WTC11 (cell line): ENCODE data around the gene DHRS1. TPM values are rescaled to one million over a fixed set of nuclear protein-coding genes. Genes with fewer than 3 reads are reported as not detected.
A peak's percentile ranks its signal among the peaks of the same experiment; 100 is the strongest.

Experiments
- ARID4B ChIP-seq: sonication (generic); formaldehyde crosslinking; IDR thresholded peaks from 2 replicates; pipeline ENCODE4 v1.8.0; 2023; ENCODE audit warnings: missing genetic modification reagents, mild to moderate bottlenecking, borderline replicate concordance
- CDX4 ChIP-seq: fragments of 250-450 bp; sonication (Bioruptor Pico); IDR thresholded peaks from 2 replicates; pipeline ENCODE4 v1.9.0; 2021; ENCODE audit warnings: moderate library complexity, mild to moderate bottlenecking, inconsistent platforms, borderline replicate concordance
- EMX1 ChIP-seq: fragments of 250-450 bp; sonication (Bioruptor Pico); IDR thresholded peaks from 2 replicates; pipeline ENCODE4 v1.8.0; 2021; ENCODE audit warnings: mild to moderate bottlenecking
- FOXK1 ChIP-seq: sonication (generic); formaldehyde crosslinking; IDR thresholded peaks from 2 replicates; pipeline ENCODE4 v1.8.0; 2022; ENCODE audit warnings: mild to moderate bottlenecking, moderate library complexity, missing genetic modification reagents
- GABPB1 ChIP-seq: sonication (generic); formaldehyde crosslinking; IDR thresholded peaks from 2 replicates; pipeline ENCODE4 v1.8.1; 2023; ENCODE audit warnings: mild to moderate bottlenecking, missing genetic modification reagents
- GRHL2 ChIP-seq: fragments of 250-450 bp; sonication (Bioruptor Pico); IDR thresholded peaks from 2 replicates; pipeline ENCODE4 v1.8.0; 2022; ENCODE audit warnings: mild to moderate bottlenecking, moderate library complexity; ENCODE audit not compliant: insufficient replicate concordance, severe bottlenecking
- GTF2I ChIP-seq: fragments of 250-450 bp; sonication (Bioruptor Pico); conservative IDR thresholded peaks from 2 replicates; pipeline ENCODE4 v1.4.0; 2021; ENCODE audit warnings: mild to moderate bottlenecking
- NFYB ChIP-seq: sonication (generic); formaldehyde crosslinking; conservative IDR thresholded peaks from 2 replicates; pipeline ENCODE4 v1.8.0; 2022; ENCODE audit warnings: low read depth, missing genetic modification reagents
- PREB ChIP-seq: sonication (generic); formaldehyde crosslinking; IDR thresholded peaks from 2 replicates; pipeline ENCODE4 v1.8.1; 2022; ENCODE audit warnings: mild to moderate bottlenecking, missing genetic modification reagents, moderate library complexity, borderline replicate concordance
- RORB ChIP-seq: fragments of 250-450 bp; sonication (Bioruptor Pico); IDR thresholded peaks from 2 replicates; pipeline ENCODE4 v1.9.0; 2021; ENCODE audit warnings: mild to moderate bottlenecking
- SP1 ChIP-seq: sonication (generic); formaldehyde crosslinking; conservative IDR thresholded peaks from 2 replicates; pipeline ENCODE4 v1.8.1; 2022; ENCODE audit warnings: missing genetic modification reagents
- STAT6 ChIP-seq: sonication (generic); formaldehyde crosslinking; conservative IDR thresholded peaks from 2 replicates; pipeline ENCODE4 v1.8.1; 2023; ENCODE audit warnings: mild to moderate bottlenecking, low read depth, missing genetic modification reagents, moderate library complexity
- TCF7 ChIP-seq: sonication (generic); formaldehyde crosslinking; IDR thresholded peaks from 2 replicates; pipeline ENCODE4 v1.8.0; 2022; ENCODE audit warnings: mild to moderate bottlenecking, low read depth, missing genetic modification reagents, moderate library complexity
- TEAD4 ChIP-seq: sonication (generic); formaldehyde crosslinking; IDR thresholded peaks from 2 replicates; pipeline ENCODE4 v1.8.0; 2022; ENCODE audit warnings: mild to moderate bottlenecking, missing genetic modification reagents
- ZNF138 ChIP-seq: sonication (generic); formaldehyde crosslinking; conservative IDR thresholded peaks from 2 replicates; pipeline ENCODE4 v1.8.1; 2022; ENCODE audit warnings: mild to moderate bottlenecking, moderate library complexity, missing genetic modification reagents
- ZNF263 ChIP-seq: sonication (generic); formaldehyde crosslinking; IDR thresholded peaks from 2 replicates; pipeline ENCODE4 v1.8.1; 2022; ENCODE audit warnings: low read depth, mild to moderate bottlenecking, moderate library complexity, missing genetic modification reagents
- ZNF396 ChIP-seq: fragments of 250-450 bp; sonication (Bioruptor Pico); IDR thresholded peaks from 2 replicates; pipeline ENCODE4 v1.8.0; 2021; ENCODE audit warnings: mild to moderate bottlenecking, moderate library complexity, borderline replicate concordance
- ZNF671 ChIP-seq: fragments of 250-450 bp; sonication (Bioruptor Pico); IDR thresholded peaks from 2 replicates; pipeline ENCODE4 v1.8.0; 2021; ENCODE audit warnings: mild to moderate bottlenecking
- total RNA-seq: library from RNA; stranded (reverse); gene quantifications from 3 replicates; pipeline ENCODE4 v1.2.3, GENCODE V29; 2021
- TF ChIP-seq, protein P1 (sequence below): sonication (generic); formaldehyde crosslinking; IDR thresholded peaks from 2 replicates; pipeline ENCODE4 v1.8.0; 2022; ENCODE audit warnings: mild to moderate bottlenecking, missing genetic modification reagents
- TF ChIP-seq, protein P2 (sequence below): sonication (generic); formaldehyde crosslinking; IDR thresholded peaks from 2 replicates; pipeline ENCODE4 v1.8.1; 2022; ENCODE audit warnings: missing genetic modification reagents, borderline replicate concordance
- TF ChIP-seq, protein P3 (sequence below): sonication (generic); formaldehyde crosslinking; IDR thresholded peaks from 2 replicates; pipeline ENCODE4 v1.8.0; 2022; ENCODE audit warnings: mild to moderate bottlenecking, missing genetic modification reagents
- TF ChIP-seq, protein P4 (sequence below): fragments of 250-450 bp; sonication (Bioruptor Pico); IDR thresholded peaks from 2 replicates; pipeline ENCODE4 v1.9.0; 2021; ENCODE audit warnings: mild to moderate bottlenecking
- TF ChIP-seq, protein P5 (sequence below): sonication (generic); formaldehyde crosslinking; IDR thresholded peaks from 2 replicates; pipeline ENCODE4 v1.8.1; 2022; ENCODE audit warnings: low read depth, missing genetic modification reagents, borderline replicate concordance

Gene DHRS1
- total RNA-seq, 1 experiment from 2014 or later, result 13.9 TPM

DNA sequence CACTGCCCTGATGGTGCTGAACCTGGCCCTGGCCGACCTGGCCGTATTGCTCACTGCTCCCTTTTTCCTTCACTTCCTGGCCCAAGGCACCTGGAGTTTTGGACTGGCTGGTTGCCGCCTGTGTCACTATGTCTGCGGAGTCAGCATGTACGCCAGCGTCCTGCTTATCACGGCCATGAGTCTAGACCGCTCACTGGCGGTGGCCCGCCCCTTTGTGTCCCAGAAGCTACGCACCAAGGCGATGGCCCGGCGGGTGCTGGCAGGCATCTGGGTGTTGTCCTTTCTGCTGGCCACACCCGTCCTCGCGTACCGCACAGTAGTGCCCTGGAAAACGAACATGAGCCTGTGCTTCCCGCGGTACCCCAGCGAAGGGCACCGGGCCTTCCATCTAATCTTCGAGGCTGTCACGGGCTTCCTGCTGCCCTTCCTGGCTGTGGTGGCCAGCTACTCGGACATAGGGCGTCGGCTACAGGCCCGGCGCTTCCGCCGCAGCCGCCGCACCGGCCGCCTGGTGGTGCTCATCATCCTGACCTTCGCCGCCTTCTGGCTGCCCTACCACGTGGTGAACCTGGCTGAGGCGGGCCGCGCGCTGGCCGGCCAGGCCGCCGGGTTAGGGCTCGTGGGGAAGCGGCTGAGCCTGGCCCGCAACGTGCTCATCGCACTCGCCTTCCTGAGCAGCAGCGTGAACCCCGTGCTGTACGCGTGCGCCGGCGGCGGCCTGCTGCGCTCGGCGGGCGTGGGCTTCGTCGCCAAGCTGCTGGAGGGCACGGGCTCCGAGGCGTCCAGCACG, 16.4 kb upstream of the DHRS1 start (continued):
- TF ChIP-seq, protein P1, sequence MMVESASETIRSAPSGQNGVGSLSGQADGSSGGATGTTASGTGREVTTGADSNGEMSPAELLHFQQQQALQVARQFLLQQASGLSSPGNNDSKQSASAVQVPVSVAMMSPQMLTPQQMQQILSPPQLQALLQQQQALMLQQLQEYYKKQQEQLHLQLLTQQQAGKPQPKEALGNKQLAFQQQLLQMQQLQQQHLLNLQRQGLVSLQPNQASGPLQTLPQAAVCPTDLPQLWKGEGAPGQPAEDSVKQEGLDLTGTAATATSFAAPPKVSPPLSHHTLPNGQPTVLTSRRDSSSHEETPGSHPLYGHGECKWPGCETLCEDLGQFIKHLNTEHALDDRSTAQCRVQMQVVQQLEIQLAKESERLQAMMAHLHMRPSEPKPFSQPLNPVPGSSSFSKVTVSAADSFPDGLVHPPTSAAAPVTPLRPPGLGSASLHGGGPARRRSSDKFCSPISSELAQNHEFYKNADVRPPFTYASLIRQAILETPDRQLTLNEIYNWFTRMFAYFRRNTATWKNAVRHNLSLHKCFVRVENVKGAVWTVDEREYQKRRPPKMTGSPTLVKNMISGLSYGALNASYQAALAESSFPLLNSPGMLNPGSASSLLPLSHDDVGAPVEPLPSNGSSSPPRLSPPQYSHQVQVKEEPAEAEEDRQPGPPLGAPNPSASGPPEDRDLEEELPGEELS (CRISPR knock-in tag), result peak; percentile 96
- TF ChIP-seq CDX4 (CRISPR knock-in tag), result no peak
- TF ChIP-seq, protein P2, sequence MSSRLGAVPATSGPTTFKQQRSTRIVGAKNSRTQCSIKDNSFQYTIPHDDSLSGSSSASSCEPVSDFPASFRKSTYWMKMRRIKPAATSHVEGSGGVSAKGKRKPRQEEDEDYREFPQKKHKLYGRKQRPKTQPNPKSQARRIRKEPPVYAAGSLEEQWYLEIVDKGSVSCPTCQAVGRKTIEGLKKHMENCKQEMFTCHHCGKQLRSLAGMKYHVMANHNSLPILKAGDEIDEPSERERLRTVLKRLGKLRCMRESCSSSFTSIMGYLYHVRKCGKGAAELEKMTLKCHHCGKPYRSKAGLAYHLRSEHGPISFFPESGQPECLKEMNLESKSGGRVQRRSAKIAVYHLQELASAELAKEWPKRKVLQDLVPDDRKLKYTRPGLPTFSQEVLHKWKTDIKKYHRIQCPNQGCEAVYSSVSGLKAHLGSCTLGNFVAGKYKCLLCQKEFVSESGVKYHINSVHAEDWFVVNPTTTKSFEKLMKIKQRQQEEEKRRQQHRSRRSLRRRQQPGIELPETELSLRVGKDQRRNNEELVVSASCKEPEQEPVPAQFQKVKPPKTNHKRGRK (CRISPR knock-in tag), result no peak
- TF ChIP-seq, protein P3, sequence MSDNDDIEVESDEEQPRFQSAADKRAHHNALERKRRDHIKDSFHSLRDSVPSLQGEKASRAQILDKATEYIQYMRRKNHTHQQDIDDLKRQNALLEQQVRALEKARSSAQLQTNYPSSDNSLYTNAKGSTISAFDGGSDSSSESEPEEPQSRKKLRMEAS (CRISPR knock-in tag), result peak; percentile 99
- TF ChIP-seq ZNF396 (CRISPR knock-in tag), result no peak
- peak; percentile 76; the same call in 1 of the 2 replicates for TF ChIP-seq FOXK1
- TF ChIP-seq GTF2I (CRISPR knock-in tag), result no peak
- TF ChIP-seq PREB (CRISPR knock-in tag), result peak; percentile 61; the same call in 1 of the 2 replicates
- TF ChIP-seq RORB (CRISPR knock-in tag), result no peak
- TF ChIP-seq TEAD4, result no peak; the same call in 1 of the 2 replicates
- peak; percentile 84; the same call in 1 of the 2 replicates for TF ChIP-seq ZNF138 (CRISPR knock-in tag)
- TF ChIP-seq GABPB1, result peak; percentile 78
- no peak for TF ChIP-seq EMX1 (CRISPR knock-in tag)
- no peak for TF ChIP-seq SP1 (CRISPR knock-in tag)
- no peak for TF ChIP-seq GRHL2 (CRISPR knock-in tag)
- TF ChIP-seq, protein P4, sequence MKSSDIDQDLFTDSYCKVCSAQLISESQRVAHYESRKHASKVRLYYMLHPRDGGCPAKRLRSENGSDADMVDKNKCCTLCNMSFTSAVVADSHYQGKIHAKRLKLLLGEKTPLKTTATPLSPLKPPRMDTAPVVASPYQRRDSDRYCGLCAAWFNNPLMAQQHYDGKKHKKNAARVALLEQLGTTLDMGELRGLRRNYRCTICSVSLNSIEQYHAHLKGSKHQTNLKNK (CRISPR knock-in tag), result no peak
- TF ChIP-seq, protein P5, sequence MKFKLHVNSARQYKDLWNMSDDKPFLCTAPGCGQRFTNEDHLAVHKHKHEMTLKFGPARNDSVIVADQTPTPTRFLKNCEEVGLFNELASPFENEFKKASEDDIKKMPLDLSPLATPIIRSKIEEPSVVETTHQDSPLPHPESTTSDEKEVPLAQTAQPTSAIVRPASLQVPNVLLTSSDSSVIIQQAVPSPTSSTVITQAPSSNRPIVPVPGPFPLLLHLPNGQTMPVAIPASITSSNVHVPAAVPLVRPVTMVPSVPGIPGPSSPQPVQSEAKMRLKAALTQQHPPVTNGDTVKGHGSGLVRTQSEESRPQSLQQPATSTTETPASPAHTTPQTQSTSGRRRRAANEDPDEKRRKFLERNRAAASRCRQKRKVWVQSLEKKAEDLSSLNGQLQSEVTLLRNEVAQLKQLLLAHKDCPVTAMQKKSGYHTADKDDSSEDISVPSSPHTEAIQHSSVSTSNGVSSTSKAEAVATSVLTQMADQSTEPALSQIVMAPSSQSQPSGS, result no peak
- TF ChIP-seq TCF7 (CRISPR knock-in tag), result peak; percentile 58; the same call in 1 of the 2 replicates
- no peak for TF ChIP-seq NFYB (CRISPR knock-in tag)
- no peak for TF ChIP-seq ZNF671
- TF ChIP-seq ARID4B (CRISPR knock-in tag), result peak; percentile 97
- no peak for TF ChIP-seq STAT6 (CRISPR knock-in tag)
- no peak for TF ChIP-seq ZNF263 (CRISPR knock-in tag)
